Neural cell (in vitro differentiated cells): ENCODE measurements around the gene CSNK2B. TPM values are rescaled to one million over a fixed set of nuclear protein-coding genes. Genes with fewer than 3 reads are reported as not detected.
A peak's percentile ranks its signal among the peaks of the same experiment; 100 is the strongest.

ENCODE experiments used
- H2AFZ ChIP-seq: fragments of 200-600, 300-800 bp; sonication (generic), shearing (Covaris generic); 2 replicates; pipeline ENCODE4 v1.6.0; 2014; ENCODE audit warnings: low read depth, mild to moderate bottlenecking, antibody characterized with exemption, low read length, moderate library complexity
- H3F3A ChIP-seq: fragments of 200-600 bp; shearing (Covaris generic); 2 replicates; pipeline ENCODE4 v1.6.1; 2016; ENCODE audit warnings: mild to moderate bottlenecking, moderate library complexity, mixed read lengths, antibody characterized with exemption, low read length; ENCODE audit not compliant: insufficient read depth, poor library complexity, severe bottlenecking
- H3K27ac ChIP-seq: fragments of 200-600, 300-800 bp; sonication (generic), shearing (Covaris generic); 2 replicates; pipeline ENCODE4 v1.5.1; 2014; ENCODE audit warnings: mild to moderate bottlenecking, low read length, moderate library complexity
- H3K27me3 ChIP-seq: fragments of 300-800, 200-600 bp; sonication (generic), shearing (Covaris generic); 2 replicates; pipeline ENCODE4 v1.6.0; 2014; ENCODE audit warnings: mild to moderate bottlenecking, low read depth, low read length, moderate library complexity; ENCODE audit not compliant: insufficient read depth
- H3K36me3 ChIP-seq: fragments of 300-800, 200-600 bp; sonication (generic), shearing (Covaris generic); 2 replicates; pipeline ENCODE4 v1.5.1; 2014; ENCODE audit warnings: mild to moderate bottlenecking, antibody characterized with exemption, low read length, moderate library complexity; ENCODE audit not compliant: insufficient read depth
- H3K4me2 ChIP-seq: fragments of 300-800, 200-600 bp; sonication (generic), shearing (Covaris generic); 2 replicates; pipeline ENCODE4 v1.6.0; 2014; ENCODE audit warnings: mild to moderate bottlenecking, low read length
- H3K4me3 ChIP-seq: fragments of 300-800, 200-600 bp; sonication (generic), shearing (Covaris generic); 2 replicates; pipeline ENCODE4 v1.5.1; 2014; ENCODE audit warnings: mild to moderate bottlenecking, low read length, moderate library complexity
- H3K79me2 ChIP-seq: fragments of 200-600 bp; shearing (Covaris generic); replicated peaks from 2 replicates; pipeline ENCODE4 v1.6.0; 2014; ENCODE audit warnings: mild to moderate bottlenecking, low read length, moderate library complexity; ENCODE audit not compliant: insufficient read depth
- H3K9ac ChIP-seq: fragments of 300-800, 200-600 bp; sonication (generic), shearing (Covaris generic); 2 replicates; pipeline ENCODE4 v1.6.1; 2016; ENCODE audit warnings: mild to moderate bottlenecking, low read length, mixed read lengths
- H3K9me2 ChIP-seq: fragments of 200-600 bp; shearing (Covaris generic); 2 replicates; pipeline ENCODE4 v1.6.1; 2016; ENCODE audit warnings: mild to moderate bottlenecking, low read length, mixed read lengths; ENCODE audit not compliant: insufficient read depth
- H3K9me3 ChIP-seq: fragments of 200-600, 300-800 bp; sonication (generic), shearing (Covaris generic); 2 replicates; pipeline ENCODE4 v1.6.1; 2016; ENCODE audit warnings: mild to moderate bottlenecking, mixed run types, low read length, moderate library complexity, mixed read lengths
- H4K20me1 ChIP-seq: fragments of 200-600 bp; shearing (Covaris generic); 2 replicates; pipeline ENCODE4 v1.6.1; 2016; ENCODE audit warnings: mild to moderate bottlenecking, mixed run types; ENCODE audit not compliant: insufficient read depth
- CTCF ChIP-seq: fragments of 450-650 bp; IDR thresholded peaks from 2 replicates; pipeline ENCODE4 v1.5.1; 2014; ENCODE audit warnings: antibody characterized with exemption, mild to moderate bottlenecking, moderate library complexity; ENCODE audit not compliant: poor library complexity, severe bottlenecking
- EP300 ChIP-seq: fragments of 450-650 bp; conservative IDR thresholded peaks from 2 replicates; pipeline ENCODE4 v1.6.1; 2014; ENCODE audit warnings: antibody characterized with exemption, mild to moderate bottlenecking, moderate library complexity; ENCODE audit not compliant: poor library complexity, severe bottlenecking
- EZH2 ChIP-seq: fragments of 200-600, 300-800 bp; shearing (Covaris generic), sonication (generic); IDR thresholded peaks from 2 replicates; pipeline ENCODE4 v1.6.1; 2014; ENCODE audit warnings: antibody characterized with exemption, low read length, borderline replicate concordance, mild to moderate bottlenecking; ENCODE audit not compliant: insufficient read depth, poor library complexity, severe bottlenecking
- MXI1 ChIP-seq: fragments of 450-650 bp; conservative IDR thresholded peaks from 2 replicates; pipeline ENCODE4 v1.6.1; 2014; ENCODE audit warnings: antibody characterized with exemption, mild to moderate bottlenecking; ENCODE audit not compliant: poor library complexity, severe bottlenecking
- POLR2AphosphoS5 ChIP-seq: IDR thresholded peaks from 2 replicates; pipeline ENCODE4 v1.6.1; 2012
- RAD21 ChIP-seq: fragments of 450-650 bp; conservative IDR thresholded peaks from 2 replicates; pipeline ENCODE4 v1.6.1; 2014; ENCODE audit warnings: antibody characterized with exemption, mild to moderate bottlenecking, moderate library complexity
- SMC3 ChIP-seq: fragments of 450-650 bp; conservative IDR thresholded peaks from 2 replicates; pipeline ENCODE4 v1.6.1; 2014; ENCODE audit warnings: antibody characterized with exemption, mild to moderate bottlenecking, moderate library complexity; ENCODE audit not compliant: poor library complexity
- TAF1 ChIP-seq: IDR thresholded peaks from 2 replicates; pipeline ENCODE4 v1.6.1; 2012; ENCODE audit warnings: low read depth
- polyA minus RNA-seq: library from RNA; depleted of rRNA, polyadenylated mRNA; stranded (reverse); fragments of >200 nt; gene quantifications from 2 replicates; pipeline ENCODE4 v1.2.3, GENCODE V29; 2014
- polyA plus RNA-seq: library from polyadenylated mRNA; depleted of rRNA; stranded (reverse); fragments of >200 nt; gene quantifications from 2 replicates; pipeline ENCODE4 v1.2.3, GENCODE V29; 2014
- TF ChIP-seq, protein P1 (sequence below): IDR thresholded peaks from 2 replicates; pipeline ENCODE4 v1.6.1; 2012; ENCODE audit warnings: borderline replicate concordance

The CSNK2B gene
- polyA plus RNA-seq (130 and 135 TPM in 2 replicates), polyA minus RNA-seq (86.4 and 95.7 TPM in 2 replicates)

GRCh38 chr6:31665501-31666336 lies at the start of gene CSNK2B:
Gene CSNK2B (plus strand): TSS chr6:31666080. CDS start chr6:31666832, 752 bp downstream.
- Histone ChIP-seq H3K9ac (peak within 1 kb of the TSS; percentile 87), H3K36me3 (no peaks in the 10 kb centered on the region), H3K79me2 (peaks cover 34% of the 10 kb centered on the region), H3K4me3 (peak within 1 kb of the TSS; percentile 88), H3K4me2 (peak within 1 kb of the TSS; percentile 82), H3K9me2 (no peaks in the 10 kb centered on the region), H3K9me3 (no peaks in the 10 kb centered on the region), H2AFZ (peak within 1 kb of the TSS; percentile 65), H3K27ac (peak within 1 kb of the TSS; percentile 85), H3F3A (no peaks in the 10 kb centered on the region), H3K27me3 (no peaks in the 10 kb centered on the region), H4K20me1 (no peaks in the 10 kb centered on the region)
- TF ChIP-seq POLR2AphosphoS5 (peak; percentile 82), TAF1 (no peak), SMC3 (no peak), CTCF (peak; percentile 17), EZH2 (no peak), RAD21 (no peak), MXI1 (peak; percentile 53), EP300 (no peak)
- TF ChIP-seq, protein P1, sequence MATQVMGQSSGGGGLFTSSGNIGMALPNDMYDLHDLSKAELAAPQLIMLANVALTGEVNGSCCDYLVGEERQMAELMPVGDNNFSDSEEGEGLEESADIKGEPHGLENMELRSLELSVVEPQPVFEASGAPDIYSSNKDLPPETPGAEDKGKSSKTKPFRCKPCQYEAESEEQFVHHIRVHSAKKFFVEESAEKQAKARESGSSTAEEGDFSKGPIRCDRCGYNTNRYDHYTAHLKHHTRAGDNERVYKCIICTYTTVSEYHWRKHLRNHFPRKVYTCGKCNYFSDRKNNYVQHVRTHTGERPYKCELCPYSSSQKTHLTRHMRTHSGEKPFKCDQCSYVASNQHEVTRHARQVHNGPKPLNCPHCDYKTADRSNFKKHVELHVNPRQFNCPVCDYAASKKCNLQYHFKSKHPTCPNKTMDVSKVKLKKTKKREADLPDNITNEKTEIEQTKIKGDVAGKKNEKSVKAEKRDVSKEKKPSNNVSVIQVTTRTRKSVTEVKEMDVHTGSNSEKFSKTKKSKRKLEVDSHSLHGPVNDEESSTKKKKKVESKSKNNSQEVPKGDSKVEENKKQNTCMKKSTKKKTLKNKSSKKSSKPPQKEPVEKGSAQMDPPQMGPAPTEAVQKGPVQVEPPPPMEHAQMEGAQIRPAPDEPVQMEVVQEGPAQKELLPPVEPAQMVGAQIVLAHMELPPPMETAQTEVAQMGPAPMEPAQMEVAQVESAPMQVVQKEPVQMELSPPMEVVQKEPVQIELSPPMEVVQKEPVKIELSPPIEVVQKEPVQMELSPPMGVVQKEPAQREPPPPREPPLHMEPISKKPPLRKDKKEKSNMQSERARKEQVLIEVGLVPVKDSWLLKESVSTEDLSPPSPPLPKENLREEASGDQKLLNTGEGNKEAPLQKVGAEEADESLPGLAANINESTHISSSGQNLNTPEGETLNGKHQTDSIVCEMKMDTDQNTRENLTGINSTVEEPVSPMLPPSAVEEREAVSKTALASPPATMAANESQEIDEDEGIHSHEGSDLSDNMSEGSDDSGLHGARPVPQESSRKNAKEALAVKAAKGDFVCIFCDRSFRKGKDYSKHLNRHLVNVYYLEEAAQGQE = no peak

DNA sequence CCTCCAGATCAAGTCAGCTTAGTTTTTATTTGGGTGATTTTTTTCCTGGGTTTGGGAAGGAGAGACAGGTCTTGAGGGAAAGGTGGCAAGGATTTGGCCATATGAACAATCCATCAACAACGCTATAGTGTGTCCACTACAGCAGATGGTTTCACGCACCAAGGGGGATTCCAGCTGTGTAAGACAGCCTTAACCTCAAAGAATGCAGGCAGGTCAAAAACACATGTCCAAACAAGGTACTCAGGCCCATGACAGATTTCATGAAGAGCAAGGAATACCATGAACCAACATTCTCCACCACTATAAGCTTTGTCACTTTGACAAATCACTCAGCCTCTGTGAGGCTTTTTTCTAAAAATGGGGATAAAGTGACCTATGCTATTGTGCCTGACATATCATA lies 48.9 kb upstream of the CSNK2B start:
- H4K20me1 ChIP-seq = no peaks in the 10 kb centered on the region

More for the DNA sequence above, 48.9 kb upstream of the CSNK2B start:
- H3F3A ChIP-seq = no peaks in the 10 kb centered on the region
- H3K4me2 ChIP-seq = no peak overlapping the region
- H3K4me3 ChIP-seq = no peak overlapping the region
- H3K27ac ChIP-seq = no peak overlapping the region
- H2AFZ ChIP-seq = no peak overlapping the region
- no peak for TF ChIP-seq EP300
- TF ChIP-seq RAD21 = no peak
- TF ChIP-seq CTCF = no peak
- TF ChIP-seq, protein P1 = no peak
- TF ChIP-seq SMC3 = no peak
- TF ChIP-seq EZH2 = no peak
- TF ChIP-seq POLR2AphosphoS5 = no peak
- no peaks in the 10 kb centered on the region for H3K9me2 ChIP-seq
- no peaks in the 10 kb centered on the region for H3K27me3 ChIP-seq
- H3K79me2 ChIP-seq = peaks cover 14% of the 10 kb centered on the region
- no peak overlapping the region for H3K9ac ChIP-seq
- no peaks in the 10 kb centered on the region for H3K9me3 ChIP-seq
- no peaks in the 10 kb centered on the region for H3K36me3 ChIP-seq
